Skeletal muscle tissue (tissue), 4 donors: ENCODE measurements around the gene CFAP20. TPM values are rescaled to one million over a fixed set of nuclear protein-coding genes. Genes with fewer than 3 reads are reported as not detected.
"Not testable (repeated sequence)": the region's sequence is repeated elsewhere in the genome, so short reads cannot be mapped to it uniquely, and the experiment has no call there.

ENCODE experiments used
- H3K27ac ChIP-seq: one replicate; pipeline ENCODE4 v1.7.0; 2013; ENCODE audit warnings: mild to moderate bottlenecking, low read depth, low read length, inconsistent platforms
- H3K27me3 ChIP-seq, 3 donors: one replicate each; pipeline ENCODE4 v1.7.0; 2013; ENCODE audit warnings: low read length in 3 of 3; ENCODE audit not compliant: control insufficient read depth in 3 of 3, insufficient read depth in 3 of 3
- H3K36me3 ChIP-seq, 3 donors: one replicate each; pipeline ENCODE4 v1.7.0; 2013; ENCODE audit warnings: low read length in 3 of 3; ENCODE audit not compliant: control insufficient read depth in 3 of 3, insufficient read depth in 3 of 3
- H3K4me1 ChIP-seq, 3 donors: one replicate each; pipeline ENCODE4 v1.7.0; 2013; ENCODE audit warnings: low read length in 3 of 3, mild to moderate bottlenecking in 3 of 3; ENCODE audit not compliant: control insufficient read depth in 3 of 3, insufficient read depth in 3 of 3
- H3K4me3 ChIP-seq, 3 donors: one replicate each; pipeline ENCODE4 v1.7.0; 2013; ENCODE audit warnings: low read length in 3 of 3
- H3K9ac ChIP-seq, 3 donors: one replicate each; pipeline ENCODE4 v1.7.0; 2013; ENCODE audit warnings: low read length in 3 of 3, mild to moderate bottlenecking in 3 of 3, moderate library complexity in 2 of 3, low read depth in 1 of 3
- H3K9me3 ChIP-seq, 3 donors: one replicate each; pipeline ENCODE4 v1.7.0; 2013; ENCODE audit warnings: low read length in 3 of 3; ENCODE audit not compliant: control insufficient read depth in 3 of 3
- total RNA-seq: library from RNA; depleted of rRNA; stranded (reverse); fragments of >200 nt; gene quantifications from one replicate; pipeline ENCODE4 v1.2.3, GENCODE V29; 2014
- donor health status: Osteomylitis.

CFAP20 gene
- total RNA-seq, 1 donor from 2014 or later = 47.5 TPM

GRCh38 chr16:58102665-58103392 is 26.4 kb downstream of the CFAP20 start:
- Histone ChIP-seq H3K36me3 (no peaks in the 10 kb centered on the region), H3K27me3 (no peaks in the 10 kb centered on the region), H3K27ac (no peak overlapping the region), H3K9ac (no peak overlapping the region), H3K4me1 (no peaks in the 10 kb centered on the region), H3K9me3 (no peaks in the 10 kb centered on the region), H3K4me3 (no peak overlapping the region)

GRCh38 chr16:58099956-58100300 is 29.3 kb downstream of the CFAP20 start:
- Histone ChIP-seq H3K9ac (no peak overlapping the region), H3K27ac (no peak overlapping the region), H3K27me3 (peaks cover 0 to 8% (median 0%) of the 10 kb centered on the region in 3 donors), H3K36me3 (no peaks in the 10 kb centered on the region), H3K4me1 (peaks cover 0 to 4% (median 0%) of the 10 kb centered on the region in 3 donors), H3K4me3 (no peak overlapping the region), H3K9me3 (no peaks in the 10 kb centered on the region)

- H3K9me3 ChIP-seq = no peaks in the 10 kb centered on the region
- H3K9ac ChIP-seq = no peak overlapping the region
- peaks cover 0 to 10% (median 0%) of the 10 kb centered on the region in 3 donors for H3K27me3 ChIP-seq
- peaks cover 0 to 4% (median 0%) of the 10 kb centered on the region in 3 donors for H3K4me1 ChIP-seq
- no peak overlapping the region for H3K27ac ChIP-seq
- H3K4me3 ChIP-seq = no peak overlapping the region
- no peaks in the 10 kb centered on the region for H3K36me3 ChIP-seq
These were observed 29.9 kb downstream of the CFAP20 start for GRCh38 chr16:58099097-58099955.

- Histone ChIP-seq H3K9ac (no peak overlapping the region), H3K9me3 (no peaks in the 10 kb centered on the region), H3K4me3 (no peak overlapping the region), H3K27me3 (peaks cover 0 to 10% (median 0%) of the 10 kb centered on the region in 3 donors), H3K4me1 (peaks cover 0 to 4% (median 0%) of the 10 kb centered on the region in 3 donors), H3K27ac (no peak overlapping the region), H3K36me3 (no peaks in the 10 kb centered on the region)
These were observed 30.7 kb downstream of the CFAP20 start for GRCh38 chr16:58098207-58099096.

GRCh38 chr16:58096249-58096648 is 32.9 kb downstream of the CFAP20 start:
- Histone ChIP-seq H3K4me1 (peaks cover 0 to 4% (median 0%) of the 10 kb centered on the region in 3 donors), H3K9me3 (no peaks in the 10 kb centered on the region), H3K27ac (no peak overlapping the region), H3K36me3 (no peaks in the 10 kb centered on the region), H3K27me3 (peaks cover 0 to 10% (median 0%) of the 10 kb centered on the region in 3 donors), H3K9ac (peak overlapping the region in 1 of 3 donors; percentile 25), H3K4me3 (no peak overlapping the region)

GRCh38 chr16:58095575-58095960 is 33.6 kb downstream of the CFAP20 start:
- H3K27me3 ChIP-seq, H3K27ac ChIP-seq, H3K36me3 ChIP-seq: not testable (repeated sequence)

GRCh38 chr16:58094791-58095574 is 34.2 kb downstream of the CFAP20 start:
- peaks cover 0 to 4% (median 0%) of the 10 kb centered on the region in 3 donors for H3K4me1 ChIP-seq
- no peaks in the 10 kb centered on the region for H3K9me3 ChIP-seq
- peaks cover 0 to 10% (median 0%) of the 10 kb centered on the region in 3 donors for H3K27me3 ChIP-seq
- no peak overlapping the region for H3K27ac ChIP-seq
- no peak overlapping the region for H3K4me3 ChIP-seq
- H3K9ac ChIP-seq = no peak overlapping the region
- no peaks in the 10 kb centered on the region for H3K36me3 ChIP-seq

More at GRCh38 chr16:58095575-58095960, 33.6 kb downstream of the CFAP20 start:
- H3K9me3 ChIP-seq, H3K4me1 ChIP-seq, H3K4me3 ChIP-seq, H3K9ac ChIP-seq: not testable (repeated sequence)

- no peak overlapping the region for H3K27ac ChIP-seq
- H3K4me1 ChIP-seq = peaks cover 0 to 4% (median 0%) of the 10 kb centered on the region in 3 donors
- no peaks in the 10 kb centered on the region for H3K36me3 ChIP-seq
- no peak overlapping the region for H3K4me3 ChIP-seq
- no peak overlapping the region for H3K9ac ChIP-seq
- peaks cover 0 to 10% (median 0%) of the 10 kb centered on the region in 3 donors for H3K27me3 ChIP-seq
- H3K9me3 ChIP-seq = no peaks in the 10 kb centered on the region
These were observed 35.2 kb downstream of the CFAP20 start for GRCh38 chr16:58094026-58094425.

- H3K27me3 ChIP-seq, H3K4me1 ChIP-seq, H3K36me3 ChIP-seq, H3K4me3 ChIP-seq, H3K9ac ChIP-seq, H3K9me3 ChIP-seq, H3K27ac ChIP-seq: not testable (repeated sequence)
These were observed 38.8 kb downstream of the CFAP20 start for GRCh38 chr16:58090396-58090795.
